ENCODE measurements around the gene SLC43A1.

The SLC43A1 gene

DNA sequence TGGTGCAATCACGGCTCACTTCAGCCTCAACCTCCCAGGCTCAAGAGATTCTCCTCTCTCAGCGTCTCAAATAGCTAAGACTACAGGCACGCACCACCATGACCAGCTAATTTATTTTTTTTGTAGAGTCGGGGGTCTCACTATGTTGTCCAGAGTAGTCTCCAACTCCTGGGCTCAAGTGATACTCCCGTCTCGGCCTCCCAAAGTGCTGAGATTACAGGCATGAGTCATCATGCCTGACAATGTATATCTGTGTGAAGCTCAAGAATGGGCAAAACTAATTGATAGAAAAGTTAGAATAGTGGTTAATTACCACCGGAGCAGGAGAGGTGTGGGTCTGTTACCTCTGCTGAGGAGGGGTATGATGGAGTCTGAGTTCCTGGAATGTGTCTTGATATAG is 79.5 kb downstream of the SLC43A1 start:
- TF ChIP-seq, protein P1, sequence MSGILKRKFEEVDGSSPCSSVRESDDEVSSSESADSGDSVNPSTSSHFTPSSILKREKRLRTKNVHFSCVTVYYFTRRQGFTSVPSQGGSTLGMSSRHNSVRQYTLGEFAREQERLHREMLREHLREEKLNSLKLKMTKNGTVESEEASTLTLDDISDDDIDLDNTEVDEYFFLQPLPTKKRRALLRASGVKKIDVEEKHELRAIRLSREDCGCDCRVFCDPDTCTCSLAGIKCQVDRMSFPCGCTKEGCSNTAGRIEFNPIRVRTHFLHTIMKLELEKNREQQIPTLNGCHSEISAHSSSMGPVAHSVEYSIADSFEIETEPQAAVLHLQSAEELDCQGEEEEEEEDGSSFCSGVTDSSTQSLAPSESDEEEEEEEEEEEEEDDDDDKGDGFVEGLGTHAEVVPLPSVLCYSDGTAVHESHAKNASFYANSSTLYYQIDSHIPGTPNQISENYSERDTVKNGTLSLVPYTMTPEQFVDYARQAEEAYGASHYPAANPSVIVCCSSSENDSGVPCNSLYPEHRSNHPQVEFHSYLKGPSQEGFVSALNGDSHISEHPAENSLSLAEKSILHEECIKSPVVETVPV (CRISPR knock-in tag; IDR thresholded peaks at IDR 0.05): no peak
- no peak for ATAC-seq

DNA sequence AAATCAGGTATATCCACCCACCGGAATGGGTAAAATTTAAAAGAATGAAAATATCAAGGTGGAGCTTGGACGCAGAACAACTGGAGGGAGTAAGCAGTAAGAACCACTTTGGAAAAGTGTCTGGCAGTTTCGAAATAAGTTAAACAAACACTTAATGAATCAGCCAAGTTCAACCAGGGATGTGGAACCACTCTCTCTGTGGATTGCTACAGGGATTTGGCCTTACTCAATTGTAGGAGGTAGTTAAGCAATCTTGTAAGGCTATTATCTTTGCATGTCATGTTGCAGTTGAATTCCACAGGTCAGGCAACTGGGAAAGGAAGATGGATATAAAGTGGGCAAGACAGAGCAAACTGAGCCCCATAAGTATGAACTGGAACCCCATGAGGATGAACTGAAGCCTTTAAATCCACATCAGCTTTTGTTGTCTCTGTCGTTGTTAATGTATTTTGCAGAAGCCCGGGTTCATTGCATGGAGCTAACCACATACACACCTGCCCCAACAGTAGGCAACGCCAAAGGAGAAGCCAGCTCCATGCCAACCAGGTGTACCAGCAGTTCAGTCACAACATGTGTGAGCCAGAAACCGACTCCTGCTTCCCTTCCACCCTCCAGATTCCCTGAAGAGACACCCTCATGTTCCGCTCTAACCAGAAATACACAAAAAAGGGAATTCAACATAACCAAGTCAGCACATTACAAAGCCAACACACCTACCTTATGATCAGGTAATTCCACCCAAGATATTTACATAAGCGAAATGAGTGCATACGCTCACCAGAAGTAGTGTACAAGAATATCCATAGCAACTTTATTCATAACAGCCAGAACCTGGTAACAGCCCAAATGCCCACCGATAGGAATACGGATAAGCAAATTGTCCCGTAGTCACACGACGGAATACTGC is 80.6 kb downstream of the SLC43A1 start:
- no peak for ATAC-seq
- no peak for TF ChIP-seq ARNTL (CRISPR knock-in tag; IDR thresholded peaks at IDR 0.05; ENCODE audit: borderline replicate concordance, low read depth)
- no peak for TF ChIP-seq SNAI2 (CRISPR knock-in tag; IDR thresholded peaks at IDR 0.05)
- TF ChIP-seq, protein P2, sequence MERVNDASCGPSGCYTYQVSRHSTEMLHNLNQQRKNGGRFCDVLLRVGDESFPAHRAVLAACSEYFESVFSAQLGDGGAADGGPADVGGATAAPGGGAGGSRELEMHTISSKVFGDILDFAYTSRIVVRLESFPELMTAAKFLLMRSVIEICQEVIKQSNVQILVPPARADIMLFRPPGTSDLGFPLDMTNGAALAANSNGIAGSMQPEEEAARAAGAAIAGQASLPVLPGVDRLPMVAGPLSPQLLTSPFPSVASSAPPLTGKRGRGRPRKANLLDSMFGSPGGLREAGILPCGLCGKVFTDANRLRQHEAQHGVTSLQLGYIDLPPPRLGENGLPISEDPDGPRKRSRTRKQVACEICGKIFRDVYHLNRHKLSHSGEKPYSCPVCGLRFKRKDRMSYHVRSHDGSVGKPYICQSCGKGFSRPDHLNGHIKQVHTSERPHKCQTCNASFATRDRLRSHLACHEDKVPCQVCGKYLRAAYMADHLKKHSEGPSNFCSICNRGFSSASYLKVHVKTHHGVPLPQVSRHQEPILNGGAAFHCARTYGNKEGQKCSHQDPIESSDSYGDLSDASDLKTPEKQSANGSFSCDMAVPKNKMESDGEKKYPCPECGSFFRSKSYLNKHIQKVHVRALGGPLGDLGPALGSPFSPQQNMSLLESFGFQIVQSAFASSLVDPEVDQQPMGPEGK (CRISPR knock-in tag; IDR thresholded peaks at IDR 0.05; ENCODE audit: borderline replicate concordance): no peak
- TF ChIP-seq, protein P1 (CRISPR knock-in tag; IDR thresholded peaks at IDR 0.05): no peak
- no peak for TF ChIP-seq ZC3H10 (CRISPR knock-in tag; IDR thresholded peaks at IDR 0.05)
- no peak for TF ChIP-seq OSR1 (CRISPR knock-in tag; IDR thresholded peaks at IDR 0.05)
